Renal cortical epithelial cell (primary cell): Measurements from ENCODE around the gene GNAL. TPM values are rescaled to one million over a fixed set of nuclear protein-coding genes. Genes with fewer than 3 reads are reported as not detected.
A peak's percentile ranks its signal among the peaks of the same experiment; 100 is the strongest.
"Not testable (repeated sequence)": the region's sequence is repeated elsewhere in the genome, so short reads cannot be mapped to it uniquely, and the experiment has no call there.

Source experiments
- DNase-seq: peaks from one replicate; pipeline ENCODE4 v3.0.0-alpha.2; 2011; ENCODE audit warnings: low read depth
- total RNA-seq: library from RNA; depleted of rRNA; stranded (reverse); fragments of >200 nt; gene quantifications from 2 replicates; pipeline ENCODE4 v1.2.3, GENCODE V29; 2014

Gene GNAL
- total RNA-seq, 1 donor from 2014 or later: 0.94 TPM

DNA sequence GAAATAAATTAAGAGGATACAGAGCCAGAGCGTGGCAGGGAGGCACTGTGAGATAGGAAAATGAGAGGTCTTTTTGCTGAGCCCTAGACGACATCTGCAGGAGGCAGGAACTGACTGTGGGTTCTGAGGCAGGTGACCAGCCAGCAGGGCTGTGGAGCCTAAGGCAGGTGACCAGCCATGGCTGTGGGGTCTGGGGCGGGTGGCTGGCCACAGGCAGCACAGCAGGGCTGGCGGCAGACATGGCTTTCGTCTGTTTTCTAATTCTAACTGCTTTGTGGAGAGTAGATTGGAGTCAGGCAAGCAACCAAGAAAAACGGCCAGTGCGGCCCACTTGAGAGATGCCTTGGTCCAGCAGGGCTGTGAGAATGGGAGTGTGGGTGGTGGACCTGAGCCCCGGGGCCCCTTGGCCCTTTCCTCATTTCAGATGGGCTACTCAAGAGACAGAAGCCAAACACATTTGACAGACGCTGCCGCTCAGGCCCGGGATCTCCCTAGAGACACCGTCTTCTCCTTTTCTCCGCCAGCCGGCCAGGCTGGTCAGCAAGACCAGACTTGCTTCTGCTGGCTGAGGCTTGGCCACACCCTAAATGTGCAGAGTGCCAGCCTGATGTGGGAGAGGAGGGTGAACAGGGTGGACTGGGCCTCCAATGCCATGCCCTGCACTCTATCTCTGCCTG, 19.7 kb upstream of the GNAL start:
- DNase-seq: no peak

DNA sequence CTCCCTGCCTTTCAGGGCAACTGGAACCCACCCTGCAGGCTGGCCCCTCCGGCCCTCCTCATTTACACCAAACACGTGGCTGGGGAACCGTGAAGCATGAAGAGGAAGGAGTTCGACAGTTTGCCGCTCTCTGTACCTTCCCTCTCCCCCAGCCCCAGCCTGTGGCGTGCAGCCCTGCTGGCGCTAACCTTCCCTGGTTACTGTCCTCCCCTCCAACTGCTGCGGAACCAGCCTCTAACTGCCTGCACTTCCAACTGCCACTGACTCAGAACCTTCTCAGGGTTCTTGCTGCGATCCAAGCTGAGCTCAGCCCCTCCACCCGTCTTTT, 19.2 kb upstream of the GNAL start:
- no peak for DNase-seq

DNA sequence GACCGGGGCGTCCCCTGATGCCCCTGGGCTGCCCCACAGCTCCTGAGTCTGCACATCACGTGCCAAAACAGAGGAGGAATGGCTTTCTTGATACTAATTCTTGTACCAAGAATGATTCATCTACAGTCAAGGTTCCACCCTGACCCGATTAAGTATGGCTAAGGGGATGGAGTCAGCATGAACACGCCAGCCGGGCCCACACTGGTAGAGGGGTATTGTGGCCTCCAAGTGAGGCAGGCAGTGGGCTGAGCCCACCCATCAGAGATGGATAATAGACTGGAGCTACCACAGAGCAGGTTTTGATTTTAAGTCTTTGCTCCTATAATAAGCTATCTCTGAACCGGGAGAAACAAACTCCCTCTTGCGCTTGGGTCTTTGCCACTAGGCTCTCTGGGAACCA, 17.9 kb upstream of the GNAL start:
- DNase-seq: no peak

DNA sequence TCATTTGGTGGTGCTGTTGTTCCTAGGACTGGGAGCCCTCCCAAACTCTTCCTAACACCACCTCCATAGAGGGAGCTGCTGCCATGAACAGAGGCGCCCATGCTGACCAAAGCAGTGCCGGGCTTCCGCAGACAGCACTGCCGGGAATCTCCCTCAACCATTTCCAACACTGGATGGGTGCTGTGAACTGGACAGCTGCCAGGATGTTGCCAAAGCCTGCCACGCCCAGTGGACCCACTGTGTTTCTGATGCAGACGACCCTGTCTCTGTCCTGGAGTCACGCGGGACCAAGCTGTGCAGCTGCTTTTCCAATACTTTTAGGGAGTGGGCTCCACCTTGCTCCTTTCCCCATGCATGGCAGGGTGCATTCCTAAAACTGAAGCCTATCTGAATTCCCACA, 16.9 kb upstream of the GNAL start:
- no peak for DNase-seq

DNA sequence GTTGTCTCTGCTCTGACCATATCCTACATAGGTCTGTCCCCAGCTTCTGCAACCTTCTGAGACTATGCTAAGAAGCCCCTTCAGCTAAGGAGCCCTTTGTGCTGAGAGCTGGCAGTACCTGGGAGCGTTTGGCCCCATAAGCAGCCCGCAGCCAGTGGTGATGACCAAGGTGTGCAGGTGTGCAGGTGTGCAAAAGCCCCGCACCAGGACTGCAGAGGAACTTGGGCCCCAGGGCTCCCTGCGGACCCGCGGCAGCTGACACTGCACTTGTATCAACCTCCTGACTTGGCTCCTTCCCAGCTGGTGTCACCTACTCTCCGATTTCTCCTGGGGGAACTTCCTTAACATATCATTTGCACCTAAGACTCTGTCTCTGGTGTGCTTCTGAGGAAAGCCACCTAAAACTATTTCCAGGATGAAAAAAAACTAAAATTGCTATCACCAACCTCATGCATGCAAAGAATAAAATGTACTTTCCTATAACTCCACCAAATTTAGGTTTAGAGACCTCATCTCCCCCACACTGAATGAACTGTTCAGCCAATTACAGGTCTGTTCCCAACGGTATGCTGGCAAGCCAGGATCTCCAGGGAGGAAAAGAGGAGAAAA, 16.1 kb upstream of the GNAL start:
- DNase-seq: no peak

DNA sequence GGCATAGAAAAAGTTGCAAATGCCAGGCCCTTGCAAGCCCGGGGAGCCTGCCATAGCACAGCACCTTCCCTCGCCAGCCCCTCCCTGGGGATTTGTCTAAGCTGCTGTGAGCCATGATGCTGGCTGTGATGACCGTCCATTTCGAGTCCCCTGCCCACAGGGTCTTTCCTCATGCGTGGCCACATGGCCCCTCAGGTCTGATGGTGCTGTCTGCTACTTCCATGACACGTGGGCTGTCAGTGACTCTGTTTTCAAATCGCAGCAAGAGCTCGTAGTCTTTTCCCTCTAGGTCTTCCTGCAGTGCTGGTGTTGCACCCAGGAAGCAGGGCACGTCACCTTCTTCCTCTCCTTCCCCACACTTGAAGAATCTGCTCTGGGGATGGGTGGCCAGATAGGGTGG, 15.5 kb upstream of the GNAL start:
- no peak for DNase-seq

DNA sequence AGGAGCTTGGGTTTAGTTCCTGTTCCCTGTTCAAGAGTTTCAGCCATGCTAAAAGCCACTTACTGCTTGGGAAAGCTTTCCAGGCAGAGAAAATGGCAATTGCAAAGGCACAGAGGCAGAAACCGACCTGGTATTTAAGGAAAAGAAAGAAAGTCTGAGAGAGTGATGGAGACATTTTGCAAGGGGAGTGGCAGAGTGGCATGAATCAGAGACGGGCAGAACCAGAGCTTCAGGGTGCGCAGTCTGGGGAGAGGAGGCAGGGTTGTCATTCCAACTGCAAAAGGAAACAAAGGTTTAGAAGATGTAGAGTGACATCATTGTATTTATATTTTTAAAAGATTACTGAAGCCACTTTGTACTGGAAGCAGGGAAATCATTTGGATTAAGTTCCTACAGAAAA, 14.9 kb upstream of the GNAL start:
- no peak for DNase-seq

DNA sequence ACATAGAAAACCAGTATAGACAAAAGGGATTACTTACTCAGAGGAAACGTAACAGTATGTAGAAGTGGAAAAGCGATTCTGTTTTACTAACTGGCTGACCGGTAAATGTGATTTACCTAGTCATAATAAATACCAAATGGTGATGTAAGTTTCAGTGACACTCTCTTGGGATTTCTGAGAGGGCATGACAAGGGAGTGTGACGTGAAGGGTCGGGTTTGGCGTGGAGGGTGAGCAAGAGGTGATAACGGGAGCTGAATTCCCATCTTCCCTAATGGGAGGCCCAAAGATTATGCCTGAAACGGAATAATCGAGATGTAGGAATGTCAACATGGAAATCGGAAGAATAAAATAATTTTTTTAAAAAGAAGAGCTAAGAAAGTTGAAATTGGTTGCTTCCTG, 12.7 kb upstream of the GNAL start:
- DNase-seq: no peak

DNA sequence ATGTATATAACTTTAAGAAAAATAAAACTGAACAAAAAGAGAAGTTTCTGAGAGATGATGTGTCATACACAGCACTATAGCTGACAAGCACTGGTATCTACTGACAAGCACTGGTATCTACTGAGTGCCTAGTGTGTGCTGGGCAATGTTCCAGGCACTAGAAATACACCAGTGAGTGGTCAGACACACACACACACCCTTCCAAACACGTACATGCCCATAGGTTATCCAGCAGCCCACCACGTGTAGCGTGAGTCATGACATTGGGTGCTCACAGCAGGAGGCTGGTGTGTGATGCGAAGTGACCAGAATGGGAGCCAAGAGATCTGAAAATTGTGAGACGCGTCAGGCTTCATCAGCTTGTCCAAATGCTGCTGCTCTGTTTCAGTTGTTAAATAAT, 12.2 kb upstream of the GNAL start:
- no peak for DNase-seq

DNA sequence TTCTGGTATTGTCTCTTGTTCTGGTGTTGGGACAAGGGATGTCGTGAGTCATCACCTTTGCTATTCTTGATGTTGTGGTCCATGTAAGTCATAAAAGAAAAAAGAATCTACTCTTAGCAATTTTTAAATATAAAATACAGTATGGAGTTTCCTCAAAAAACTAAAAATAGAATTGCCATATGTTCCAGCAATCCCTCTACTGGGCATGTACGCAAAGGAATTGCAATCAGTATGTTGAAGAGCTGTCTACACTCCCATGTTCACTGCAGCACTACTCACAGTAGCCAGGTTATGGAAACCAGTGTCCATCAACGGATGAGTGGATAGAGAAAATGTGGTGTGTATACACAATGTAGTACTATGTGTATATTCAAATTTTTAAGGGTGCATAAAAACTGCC, 10.9 kb upstream of the GNAL start:
- no peak for DNase-seq

DNA sequence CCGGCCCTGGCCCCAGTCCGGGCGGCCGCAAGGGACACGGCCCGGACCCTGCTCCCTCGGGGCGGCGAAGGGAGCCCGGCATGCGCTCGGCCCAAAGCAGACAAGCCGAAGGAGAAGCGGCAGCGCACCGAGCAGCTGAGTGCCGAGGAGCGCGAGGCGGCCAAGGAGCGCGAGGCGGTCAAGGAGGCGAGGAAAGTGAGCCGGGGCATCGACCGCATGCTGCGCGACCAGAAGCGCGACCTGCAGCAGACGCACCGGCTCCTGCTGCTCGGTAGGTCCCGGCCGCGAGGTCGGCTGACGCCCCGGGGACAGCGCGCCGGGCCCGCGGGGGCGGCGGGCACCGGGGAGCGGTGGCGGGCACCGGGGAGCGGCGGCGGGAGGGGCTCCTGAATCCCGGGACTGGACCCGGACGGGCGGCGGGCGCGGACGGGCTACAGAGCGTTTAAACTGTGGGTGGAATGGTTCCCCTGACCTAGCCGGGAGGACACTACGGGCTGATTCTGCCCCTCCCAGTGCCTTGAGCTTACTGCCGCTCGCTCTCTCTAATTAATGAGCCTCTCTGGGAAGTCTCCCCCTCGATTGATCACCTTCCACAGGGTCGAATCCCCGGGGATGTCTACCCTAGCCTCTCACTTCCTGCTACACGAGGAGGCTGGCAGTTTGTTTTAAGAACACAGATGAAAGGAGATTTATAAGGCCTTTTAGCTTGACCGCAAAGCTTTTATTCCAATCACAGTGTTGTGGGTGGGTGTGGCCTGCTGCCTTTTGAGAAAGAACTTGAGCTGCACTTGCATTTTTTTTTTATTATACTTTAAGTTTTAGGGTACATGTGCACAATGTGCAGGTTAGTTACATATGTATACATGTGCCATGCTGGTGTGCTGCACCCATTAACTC, 853 bp downstream of the GNAL start:
- DNase-seq: peak; percentile 19

DNA sequence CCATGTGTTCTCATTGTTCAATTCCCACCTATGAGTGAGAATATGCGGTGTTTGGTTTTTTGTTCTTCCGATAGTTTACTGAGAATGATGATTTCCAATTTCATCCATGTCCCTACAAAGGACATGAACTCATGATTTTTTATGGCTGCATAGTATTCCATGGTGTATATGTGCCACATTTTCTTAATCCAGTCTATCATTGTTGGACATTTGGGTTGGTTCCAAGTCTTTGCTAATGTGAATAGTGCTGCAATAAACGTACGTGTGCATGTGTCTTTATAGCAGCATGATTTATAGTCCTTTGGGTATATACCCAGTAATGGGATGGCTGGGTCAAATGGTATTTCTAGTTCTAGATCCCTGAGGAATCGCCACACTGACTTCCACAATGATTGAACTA, 1.6 kb downstream of the GNAL start:
- not testable (repeated sequence) for DNase-seq

DNA sequence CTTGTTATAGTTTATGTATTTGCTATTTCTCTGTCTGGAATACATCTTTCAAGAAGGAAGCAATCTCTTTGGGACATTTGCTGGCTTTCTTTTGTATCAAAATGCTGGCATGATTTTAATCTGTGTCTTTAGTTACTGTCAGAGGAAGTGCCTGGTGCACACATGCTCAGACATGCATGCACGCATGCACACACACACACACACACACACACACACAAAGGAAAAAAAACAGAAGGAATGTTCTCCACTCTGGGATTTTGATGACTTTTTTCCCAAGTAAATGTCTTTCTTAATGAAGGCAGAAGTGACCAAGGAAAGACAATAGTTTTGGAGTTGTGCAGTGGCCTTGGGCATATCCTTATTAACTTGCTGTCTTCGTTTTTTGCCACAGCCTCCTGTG, 6.7 kb downstream of the GNAL start:
- no peak for DNase-seq

DNA sequence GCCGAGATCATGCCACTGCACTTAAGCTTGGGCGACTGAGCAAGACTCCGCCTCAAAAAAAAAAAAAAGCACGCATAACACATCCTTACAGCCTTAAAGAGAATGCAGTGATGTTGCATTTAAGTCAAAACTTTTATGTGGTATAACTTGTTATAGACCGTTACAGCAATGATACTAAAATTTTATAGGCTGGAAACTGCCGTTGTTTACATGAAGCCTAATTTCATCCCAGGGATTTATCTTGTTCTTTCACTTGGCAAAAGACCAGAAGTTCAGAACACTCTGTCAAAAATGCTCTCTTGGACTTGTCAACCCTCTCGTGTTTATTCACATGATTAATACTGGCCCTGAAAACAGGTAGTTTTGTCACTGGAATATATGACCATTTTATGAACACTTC, 7.4 kb downstream of the GNAL start:
- no peak for DNase-seq

DNA sequence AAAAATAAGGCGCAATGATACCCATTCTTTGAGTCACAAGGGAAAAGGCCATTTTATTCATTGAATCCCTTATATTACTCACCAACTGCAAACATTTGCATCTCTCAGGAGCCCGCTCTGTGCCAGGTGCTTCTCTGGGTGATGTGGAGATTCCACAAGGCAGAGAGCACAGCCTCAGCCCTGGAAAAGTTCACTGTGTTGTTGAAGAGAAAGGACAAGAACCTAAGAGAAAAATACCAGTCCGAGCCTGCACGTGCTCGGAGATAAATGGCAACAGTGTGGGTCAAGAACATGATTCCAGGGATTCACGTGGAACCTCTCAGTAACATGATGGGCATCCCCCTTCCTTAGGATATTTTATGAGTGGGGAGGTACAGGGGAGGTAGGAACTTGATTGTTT, 11.8 kb downstream of the GNAL start:
- DNase-seq: no peak

DNA sequence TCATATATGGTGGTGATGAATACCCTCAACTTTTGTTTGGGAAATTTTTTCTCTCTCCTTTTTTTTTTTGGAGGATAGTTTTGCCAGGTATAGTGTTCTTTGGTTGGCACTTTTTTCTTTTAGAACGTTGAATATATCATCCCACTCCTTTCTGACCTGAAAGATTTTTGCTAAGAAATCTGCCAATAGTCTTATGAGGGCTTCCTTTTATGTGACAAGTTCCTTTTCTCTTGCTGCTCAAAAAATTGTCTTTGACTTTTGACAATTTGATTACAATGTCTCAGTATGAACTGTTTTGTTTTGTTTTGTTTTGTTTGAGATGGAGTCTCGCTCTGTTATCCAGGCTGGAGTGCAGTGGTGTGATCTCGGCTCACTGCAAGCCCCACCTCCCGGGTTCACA, 21.5 kb downstream of the GNAL start:
- DNase-seq: no peak

DNA sequence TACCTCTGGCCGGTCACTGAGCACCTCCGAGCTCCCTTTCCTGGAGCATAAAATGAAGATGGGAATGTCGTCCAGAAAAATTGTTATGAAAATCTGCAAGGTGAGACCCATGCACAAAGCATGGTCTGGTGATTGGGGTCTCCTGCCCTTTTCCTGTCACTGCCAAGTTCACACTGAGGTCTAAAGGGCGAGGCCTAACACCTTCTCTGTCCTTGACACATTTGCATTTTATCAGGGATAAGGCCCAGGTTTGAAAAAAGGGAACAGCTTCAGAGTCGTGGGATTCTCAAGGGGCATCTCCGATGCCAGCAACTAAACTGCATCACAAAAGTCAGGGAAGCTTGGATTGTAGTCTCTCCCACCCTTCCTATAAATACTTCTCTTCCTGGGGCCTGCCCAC, 24.7 kb downstream of the GNAL start:
- no peak for DNase-seq

DNA sequence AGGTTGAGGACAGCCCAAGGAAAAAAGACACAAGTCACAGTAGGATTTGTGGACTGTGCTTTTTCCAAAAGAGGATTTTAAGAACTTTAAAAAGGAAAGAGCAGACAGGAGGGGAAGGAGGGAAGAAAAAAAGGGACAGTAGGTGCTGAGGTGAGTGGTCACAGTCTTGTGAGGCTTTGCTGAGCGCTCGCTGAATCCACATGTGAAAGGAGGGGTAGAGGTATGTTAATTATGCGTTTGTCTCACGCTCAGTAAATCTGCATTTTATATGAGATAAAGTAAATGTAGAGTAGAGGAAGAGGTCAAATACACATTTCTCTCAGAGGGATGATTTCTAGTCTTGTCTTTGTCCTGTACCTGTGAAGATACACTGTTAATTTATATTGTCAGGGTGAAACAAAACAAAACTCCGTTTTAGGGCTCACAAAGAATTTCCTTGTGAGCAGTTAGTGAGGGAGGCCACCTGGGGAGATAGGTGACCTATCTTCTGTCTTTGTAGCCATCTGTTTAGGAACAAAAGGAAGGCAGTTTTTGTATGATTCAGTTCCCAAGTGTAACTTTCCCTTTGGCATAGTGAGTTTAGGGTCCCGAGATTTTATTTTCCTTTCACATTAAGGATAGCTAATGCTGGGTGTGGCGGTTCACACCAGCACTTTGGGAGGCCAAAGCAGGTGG, 25.3 kb downstream of the GNAL start:
- DNase-seq: no peak

DNA sequence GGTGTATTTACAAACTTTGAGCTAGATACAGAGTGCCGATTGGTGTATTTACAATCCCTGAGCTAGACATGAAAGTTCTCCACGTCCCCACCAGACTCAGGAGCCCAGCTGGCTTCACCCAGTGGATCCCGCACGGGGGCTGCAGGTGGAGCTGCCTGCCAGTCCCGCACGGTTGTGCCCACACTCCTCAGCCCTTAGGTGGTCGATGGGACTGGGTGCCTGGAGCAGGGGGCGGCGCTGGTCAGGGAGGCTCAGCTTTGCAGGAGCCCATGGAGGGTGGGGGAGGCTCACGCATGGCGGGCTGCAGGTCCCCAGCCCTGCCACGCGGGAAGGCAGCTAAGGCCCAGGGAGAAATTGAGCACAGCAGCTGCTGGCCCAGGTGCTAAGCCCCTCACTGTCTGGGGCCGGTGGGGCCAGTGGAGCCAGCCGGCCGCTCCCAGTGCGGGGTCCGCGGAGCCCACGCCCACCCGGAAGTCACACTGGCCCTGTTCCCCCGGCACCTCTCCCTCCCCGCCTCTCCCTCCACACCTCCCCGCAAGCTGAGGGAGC, 27.8 kb downstream of the GNAL start:
- DNase-seq: not testable (repeated sequence)

DNA sequence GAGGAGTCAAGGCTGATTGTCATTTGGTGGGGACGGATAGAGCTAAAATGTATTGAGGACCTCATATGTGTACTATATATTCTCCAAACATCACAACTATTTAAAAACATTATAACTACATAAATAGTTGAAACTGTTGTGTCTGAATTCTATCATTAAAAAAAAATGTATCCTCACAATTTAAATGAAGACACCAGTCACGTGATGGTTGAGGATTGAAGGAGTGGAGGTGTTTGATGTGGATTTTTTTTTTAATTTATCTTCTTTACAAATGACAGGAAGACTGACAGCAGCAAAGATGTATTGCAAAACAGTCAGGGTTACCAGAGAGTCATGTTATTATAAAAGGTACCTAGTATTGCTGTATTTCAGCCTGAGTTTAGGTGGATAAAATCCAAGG, 30.0 kb downstream of the GNAL start:
- no peak for DNase-seq

DNA sequence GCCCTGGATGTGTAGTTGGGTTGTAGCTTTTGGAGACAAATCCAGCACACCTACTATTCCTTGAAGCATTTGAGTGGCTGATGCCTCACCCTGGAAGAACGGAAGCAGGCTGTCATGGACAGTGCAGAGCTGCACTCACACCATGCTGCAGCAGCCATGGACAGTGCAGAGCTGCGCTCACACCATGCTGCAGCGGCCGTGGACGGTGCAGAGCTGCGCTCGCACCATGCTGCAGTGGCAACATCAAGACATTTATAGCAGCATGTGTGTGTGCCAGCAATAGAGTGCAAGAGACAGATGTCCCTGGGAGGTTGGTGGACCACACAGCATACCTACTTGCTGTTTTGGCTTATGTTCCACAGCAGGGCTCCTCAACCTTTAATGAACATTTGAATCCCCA, 30.6 kb downstream of the GNAL start:
- DNase-seq: no peak

DNA sequence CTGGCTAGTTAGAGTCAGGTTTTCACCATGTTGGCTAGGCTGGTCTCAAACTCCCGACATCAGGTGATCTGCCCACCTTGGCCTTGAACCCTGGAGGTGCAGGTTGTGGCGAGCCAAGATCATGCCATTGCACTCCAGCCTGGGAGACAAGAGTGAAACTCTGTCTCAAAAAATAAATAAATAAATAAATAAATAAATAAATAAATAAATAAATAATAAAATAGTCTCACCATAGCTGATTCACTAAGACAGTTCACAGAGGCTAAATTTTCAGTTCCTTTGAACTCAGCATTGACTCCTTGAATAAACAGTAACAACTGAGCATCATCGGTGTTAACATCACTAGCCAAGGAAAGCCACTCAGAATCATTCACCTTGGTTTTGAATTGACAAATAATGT, 32.7 kb downstream of the GNAL start:
- no peak for DNase-seq
